NCI-H2196 treated with DMSO at 0.1 percent for 48 hours (cell line): ENCODE measurements around the gene CCDC149.

Experiments used
- DNase-seq: peaks from one replicate; lab custom pipeline; 2025; ENCODE audit not compliant: unreplicated experiment; lab: John Stamatoyannopoulos, UW

The CCDC149 gene

GRCh38 chr4:24778464-24779225 lies 134.2 kb downstream of the CCDC149 start:
- DNase-seq, result no peak

GRCh38 chr4:24777536-24778463 lies 135.0 kb downstream of the CCDC149 start:
- no peak for DNase-seq

- DNase-seq, result no peak
Measured at GRCh38 chr4:24775750-24776149, 137.1 kb downstream of the CCDC149 start.

GRCh38 chr4:24775032-24775605 lies 137.7 kb downstream of the CCDC149 start:
- no peak for DNase-seq

GRCh38 chr4:24774452-24774851 lies 138.4 kb downstream of the CCDC149 start:
- no peak for DNase-seq

- no peak for DNase-seq
Measured at GRCh38 chr4:24772952-24773351, 139.9 kb downstream of the CCDC149 start.

GRCh38 chr4:24772061-24772705 lies 140.7 kb downstream of the CCDC149 start:
- DNase-seq, result no peak

- no peak for DNase-seq
Measured at GRCh38 chr4:24771241-24771640, 141.6 kb downstream of the CCDC149 start.

GRCh38 chr4:24770667-24771066 lies 142.2 kb downstream of the CCDC149 start:
- no peak for DNase-seq

GRCh38 chr4:24770032-24770584 lies 142.7 kb downstream of the CCDC149 start:
- no peak for DNase-seq

- DNase-seq, result no peak
Measured at GRCh38 chr4:24769571-24769970, 143.3 kb downstream of the CCDC149 start.

GRCh38 chr4:24768604-24769003 lies 144.2 kb downstream of the CCDC149 start:
- DNase-seq, result no peak

GRCh38 chr4:24768006-24768405 lies 144.8 kb downstream of the CCDC149 start:
- no peak for DNase-seq

- no peak for DNase-seq
Measured at GRCh38 chr4:24765376-24765988, 147.4 kb downstream of the CCDC149 start.

GRCh38 chr4:24764345-24764744 lies 148.5 kb downstream of the CCDC149 start:
- no peak for DNase-seq

GRCh38 chr4:24763631-24764297 lies 149.1 kb downstream of the CCDC149 start:
- DNase-seq, result peak; percentile 47
